HG03280 (cell line): ENCODE measurements around the gene RB1.
"Not testable (repeated sequence)": the region's sequence is repeated elsewhere in the genome, so short reads cannot be mapped to it uniquely, and the experiment has no call there.

ENCODE experiments used
- ATAC-seq: cut with Tn5 transposase; IDR thresholded peaks from one replicate; pipeline ENCODE4 v1.9.1; 2021; ENCODE audit warnings: mild to moderate bottlenecking, moderate library complexity; ENCODE audit not compliant: unreplicated experiment

The RB1 gene

DNA sequence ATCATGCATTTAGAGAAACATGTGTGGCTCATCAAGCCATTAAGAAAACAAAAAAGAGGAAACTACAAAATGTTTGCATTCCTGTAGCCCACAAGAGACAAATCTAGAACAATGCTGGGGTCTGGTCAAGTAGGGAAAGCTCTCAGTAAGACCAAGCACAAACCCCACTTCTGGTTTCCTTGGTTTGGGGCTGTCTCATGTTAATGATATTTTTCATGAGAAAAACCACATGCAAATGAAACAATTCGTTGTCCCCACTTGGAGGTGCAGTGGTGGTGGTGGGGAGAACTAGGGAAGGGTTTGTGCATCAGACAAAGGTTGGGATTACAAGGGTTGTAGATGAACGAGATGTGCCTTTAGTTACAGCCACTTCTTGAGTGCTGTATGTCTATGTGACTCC, 7.0 kb upstream of the RB1 start:
- ATAC-seq = no peak

GRCh38 chr13:48297131-48297786, 6.3 kb upstream of the RB1 start:
- no peak for ATAC-seq

- no peak for ATAC-seq
Measured at GRCh38 chr13:48299591-48299990, 4.0 kb upstream of the RB1 start.

DNA sequence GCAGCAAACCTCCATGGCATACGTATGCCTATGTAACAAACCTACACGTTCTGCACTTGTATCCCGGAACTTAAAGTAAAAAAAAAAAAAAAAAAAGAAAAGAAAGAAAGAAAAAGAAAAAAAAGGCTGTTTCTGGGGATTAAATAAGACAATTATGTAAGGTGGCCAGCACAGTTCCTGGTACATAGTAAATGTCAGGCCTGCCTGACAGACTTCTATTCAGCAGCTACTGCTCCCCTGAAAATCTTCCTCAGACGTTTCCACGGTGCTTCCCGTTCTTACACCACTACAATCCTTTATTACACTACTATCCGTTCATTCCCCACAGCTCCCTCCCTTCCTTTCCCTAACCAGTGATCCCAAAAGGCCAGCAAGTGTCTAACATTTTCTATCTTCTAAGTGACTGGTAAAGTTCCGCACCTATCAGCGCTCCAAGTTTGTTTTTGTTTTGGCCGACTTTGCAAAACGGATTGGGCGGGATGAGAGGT, 636 bp upstream of the RB1 start:
- ATAC-seq = peak; percentile 1

DNA sequence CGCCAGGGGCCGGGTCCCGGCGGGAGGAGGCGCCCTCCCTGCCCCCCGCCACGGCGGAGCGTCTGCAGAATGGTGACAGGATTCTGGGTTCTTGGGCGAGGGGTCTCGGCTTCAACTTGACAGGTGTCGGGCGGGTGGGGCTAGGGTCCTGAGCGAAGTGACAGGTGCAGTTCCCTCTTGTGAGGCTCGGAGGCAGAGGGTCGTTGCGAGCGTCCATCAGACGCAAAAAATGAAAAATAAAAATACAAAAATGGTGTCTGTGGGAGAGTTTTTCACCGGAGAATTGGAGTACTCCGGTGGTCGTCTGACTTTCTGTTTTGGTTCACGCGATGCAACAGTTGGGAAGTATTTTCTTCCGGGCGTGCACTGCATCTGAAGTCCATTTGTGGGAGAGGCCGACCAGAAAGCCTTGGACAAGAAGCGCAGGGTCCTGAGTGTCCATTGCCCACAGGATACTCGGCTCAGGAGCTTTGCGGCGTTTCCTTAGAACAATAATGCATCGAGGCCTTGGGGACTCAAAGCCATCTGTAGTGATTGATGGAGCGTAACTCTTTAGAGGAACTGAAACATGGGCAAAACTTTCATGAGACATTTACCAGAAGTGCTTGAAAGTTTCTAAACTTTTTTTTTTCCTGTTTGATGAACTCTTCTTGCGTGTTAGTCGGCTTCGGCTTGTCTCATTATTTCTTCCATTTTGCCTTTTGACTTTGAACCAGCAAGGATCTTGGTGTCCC, 759 bp downstream of the RB1 start:
- peak; percentile 68 for ATAC-seq

- ATAC-seq = no peak
Measured at GRCh38 chr13:48311223-48311622, 7.7 kb downstream of the RB1 start.

DNA sequence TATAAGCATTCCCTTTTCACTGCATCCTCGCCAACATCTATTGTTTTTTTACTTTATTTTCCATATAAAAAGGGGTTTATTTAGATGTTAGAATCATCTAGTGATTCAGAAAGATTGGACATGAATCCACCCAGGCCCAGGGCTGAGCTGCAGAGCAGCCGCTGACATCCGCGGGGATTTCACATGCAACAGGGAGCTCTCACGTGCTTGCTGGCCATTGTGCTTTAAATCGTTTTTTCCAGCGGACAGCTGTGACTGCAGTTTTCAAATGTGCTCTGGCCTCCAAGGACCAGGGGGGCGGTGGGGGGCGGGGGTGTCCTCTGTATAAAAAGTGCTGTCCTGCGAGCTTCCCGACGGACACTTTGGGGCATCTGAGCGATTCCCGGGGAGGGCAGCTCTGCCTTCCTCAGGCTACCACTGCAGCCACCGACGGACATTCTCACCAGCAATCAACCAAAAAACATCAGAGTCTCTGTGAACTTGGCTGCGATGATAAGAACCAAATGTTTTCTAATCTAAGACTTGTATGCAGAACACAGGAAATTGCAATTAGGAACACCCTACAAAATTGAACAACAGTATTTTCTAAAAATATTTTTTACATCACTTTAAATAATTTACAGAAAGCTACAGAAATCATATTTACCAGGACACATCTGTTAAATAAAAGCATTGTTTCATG, 12.6 kb downstream of the RB1 start:
- no peak for ATAC-seq

DNA sequence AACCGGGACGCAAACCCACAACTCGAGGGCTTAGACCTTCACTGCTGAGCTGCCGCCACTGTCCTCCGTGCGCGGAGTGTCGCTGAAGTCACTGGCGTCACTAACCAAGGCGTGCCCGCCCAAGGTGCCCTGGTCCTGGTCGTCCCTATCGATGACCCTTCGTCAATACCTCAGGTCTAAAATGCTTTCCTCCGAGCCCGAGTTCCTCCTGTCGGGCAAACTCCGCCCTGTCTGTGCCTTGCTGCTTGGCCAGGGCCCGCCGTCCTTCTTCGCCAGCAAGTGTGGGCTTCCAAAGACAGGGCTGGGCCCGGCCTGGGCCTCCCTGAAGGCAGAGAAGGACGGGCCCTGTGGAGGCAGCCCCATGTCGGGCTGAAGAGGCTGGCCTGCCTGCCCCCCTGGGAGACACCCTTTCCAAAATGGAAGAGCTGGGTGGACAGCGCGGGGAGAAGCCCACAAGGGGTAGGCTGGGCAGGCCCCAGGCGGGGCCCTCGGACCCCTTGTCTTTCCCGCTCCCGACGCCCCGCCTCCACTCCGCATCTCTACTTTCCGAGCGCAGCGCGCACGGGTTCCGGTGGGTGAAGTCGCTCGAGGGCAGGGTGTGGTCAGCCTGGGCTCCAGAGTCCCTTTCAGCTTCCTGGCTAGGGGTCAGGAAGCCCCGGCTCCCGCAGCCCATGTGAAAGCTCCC, 13.4 kb downstream of the RB1 start:
- ATAC-seq = no peak

DNA sequence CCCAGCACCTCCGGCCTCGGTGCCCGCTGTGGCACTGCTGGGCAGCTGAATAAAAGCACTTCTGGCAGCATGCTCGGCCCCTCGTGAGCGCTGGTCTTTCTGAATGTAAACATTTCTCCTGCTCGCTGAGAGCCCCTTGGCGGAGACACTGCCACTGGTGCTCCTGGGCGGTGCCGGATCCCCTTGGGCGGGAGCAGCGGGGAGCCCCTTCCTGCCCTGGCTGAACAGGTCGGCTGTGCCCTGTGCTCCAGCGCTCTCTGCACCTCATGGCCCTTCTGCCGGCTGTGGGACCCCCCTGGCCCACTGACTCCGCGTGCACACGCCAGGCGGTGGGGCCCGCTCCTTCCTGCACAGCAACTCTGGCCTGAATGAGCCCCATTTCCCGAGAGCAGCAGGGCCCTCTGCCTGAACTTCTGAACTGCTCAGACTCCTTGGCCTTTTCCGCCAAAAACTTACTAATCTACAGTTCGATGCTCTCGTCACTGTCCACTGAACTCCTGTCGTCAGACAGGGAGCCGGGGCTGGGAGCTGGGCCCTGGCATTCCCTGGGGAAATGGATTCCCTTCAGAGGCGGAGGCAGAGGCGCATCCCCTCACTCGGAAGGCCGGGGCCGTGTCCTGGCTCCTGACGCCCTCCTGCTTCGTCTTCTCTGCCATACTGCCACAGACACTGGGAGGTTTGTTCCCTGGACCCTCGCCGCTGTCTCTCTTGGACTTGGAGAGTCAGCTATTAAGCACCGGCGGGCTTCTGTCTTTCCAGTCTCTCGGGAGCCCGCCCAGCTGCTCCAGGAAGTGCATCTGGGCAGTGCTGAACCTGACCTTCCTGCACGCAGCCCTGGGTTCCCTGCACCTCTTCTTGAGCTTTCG, 14.2 kb downstream of the RB1 start:
- ATAC-seq = no peak

DNA sequence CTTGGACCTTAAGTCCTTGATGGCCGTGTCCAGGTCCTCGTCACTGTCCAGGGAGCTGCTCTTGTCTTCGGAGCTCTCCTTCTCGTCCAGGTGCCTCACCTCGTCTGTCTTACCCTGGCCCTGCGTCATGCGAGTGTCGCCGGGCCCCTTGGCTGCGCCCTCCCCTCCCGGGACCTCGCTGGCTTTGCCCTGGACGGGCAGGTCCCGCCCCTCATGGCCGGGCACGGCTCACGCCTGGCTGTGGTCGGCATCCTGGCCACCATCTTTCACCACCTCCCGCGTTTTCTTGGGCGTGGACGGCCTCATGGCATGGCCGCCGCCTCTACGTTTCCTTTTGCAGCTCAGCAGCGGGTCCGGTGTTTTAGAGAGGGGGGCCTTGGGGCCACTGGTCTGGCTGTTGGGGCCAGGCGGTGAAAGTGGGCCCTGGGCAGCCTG, 14.8 kb downstream of the RB1 start:
- no peak for ATAC-seq

DNA sequence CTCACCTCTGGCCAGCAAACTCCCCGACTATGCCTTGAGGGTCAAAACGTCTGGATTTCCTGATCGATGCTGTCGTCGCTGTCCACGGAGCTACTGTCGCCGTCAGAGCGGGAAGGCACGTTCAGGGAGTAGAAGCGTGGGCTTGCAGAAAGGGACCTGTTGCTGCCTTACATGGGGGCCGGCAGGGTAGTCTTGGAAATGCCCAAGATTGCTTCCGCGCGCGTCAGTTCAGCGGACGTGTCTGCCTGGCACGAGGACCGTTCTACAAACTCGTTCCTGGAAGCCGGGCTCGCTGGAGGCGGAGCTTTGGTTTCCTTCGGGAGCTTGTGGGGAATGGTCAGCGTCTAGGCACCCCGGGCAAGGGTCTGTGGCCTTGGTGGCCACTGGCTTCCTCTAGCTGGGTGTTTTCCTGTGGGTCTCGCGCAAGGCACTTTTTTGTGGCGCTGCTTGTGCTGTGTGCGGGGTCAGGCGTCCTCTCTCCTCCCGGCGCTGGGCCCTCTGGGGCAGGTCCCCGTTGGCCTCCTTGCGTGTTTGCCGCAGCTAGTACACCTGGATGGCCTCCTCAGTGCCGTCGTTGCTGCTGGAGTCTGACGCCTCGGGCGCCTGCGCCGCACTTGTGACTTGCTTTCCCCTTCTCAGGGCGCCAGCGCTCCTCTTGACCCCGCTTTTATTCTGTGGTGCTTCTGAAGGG, 15.4 kb downstream of the RB1 start:
- no peak for ATAC-seq

- no peak for ATAC-seq
Measured at GRCh38 chr13:48319531-48320398, 16.2 kb downstream of the RB1 start.

DNA sequence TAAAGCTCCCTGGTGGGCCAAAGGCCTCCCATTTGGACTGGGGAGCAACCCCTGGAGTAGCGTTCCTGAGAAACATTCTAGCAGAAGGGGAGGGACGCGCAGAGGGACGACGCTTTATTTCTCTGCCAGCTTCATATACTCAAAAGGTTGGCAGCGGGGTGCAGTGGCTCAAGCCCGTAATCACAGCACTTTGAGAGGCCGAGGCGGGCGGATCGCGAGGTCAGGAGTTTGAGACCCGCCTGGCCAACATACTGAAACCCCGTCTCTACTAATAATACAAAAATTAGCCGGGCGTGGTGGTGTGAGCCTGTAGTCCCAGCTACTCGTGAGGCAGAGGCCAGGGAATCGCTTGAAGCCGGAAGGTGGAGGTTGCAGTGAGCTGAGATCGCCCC, 16.8 kb downstream of the RB1 start:
- ATAC-seq = no peak

GRCh38 chr13:48320891-48321510, 17.4 kb downstream of the RB1 start:
- ATAC-seq = no peak

DNA sequence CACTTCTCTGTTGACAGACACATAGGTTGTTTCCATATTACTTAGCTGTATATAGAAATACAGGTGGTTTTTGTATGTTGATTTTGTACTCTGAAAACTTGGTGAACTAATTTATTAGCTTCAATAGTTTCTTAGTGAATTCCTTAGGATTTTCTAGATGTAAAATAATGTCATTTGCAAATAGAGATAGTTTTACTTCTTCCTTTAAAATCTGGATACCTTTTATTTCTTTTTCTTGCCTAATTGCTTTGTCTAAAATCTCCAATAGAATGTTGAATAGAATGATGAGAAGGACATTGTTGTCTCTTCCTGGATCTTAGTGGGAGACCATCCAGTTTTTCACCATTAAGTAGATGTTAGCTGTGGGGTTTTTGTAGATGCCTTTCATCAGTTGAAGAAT, 18.7 kb downstream of the RB1 start:
- no peak for ATAC-seq

DNA sequence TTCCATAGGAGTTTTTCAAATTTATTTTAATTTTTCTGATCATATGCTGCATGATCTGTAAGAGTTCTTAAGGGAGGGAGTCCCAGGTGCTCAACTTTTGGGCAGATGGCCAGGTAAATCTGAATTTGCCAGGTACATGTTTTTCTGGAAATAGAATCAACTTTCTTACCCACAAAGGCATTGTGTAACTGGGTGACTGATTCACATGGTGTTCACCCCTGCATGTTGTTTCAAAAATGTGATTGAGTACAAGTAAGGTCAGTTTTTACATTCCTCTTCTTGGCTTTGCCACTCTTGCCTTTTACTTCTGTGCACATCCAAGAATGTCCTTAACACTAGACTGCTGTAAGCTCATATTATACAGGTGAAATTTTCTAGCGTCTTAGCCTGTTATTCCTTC, 30.4 kb downstream of the RB1 start:
- no peak for ATAC-seq

DNA sequence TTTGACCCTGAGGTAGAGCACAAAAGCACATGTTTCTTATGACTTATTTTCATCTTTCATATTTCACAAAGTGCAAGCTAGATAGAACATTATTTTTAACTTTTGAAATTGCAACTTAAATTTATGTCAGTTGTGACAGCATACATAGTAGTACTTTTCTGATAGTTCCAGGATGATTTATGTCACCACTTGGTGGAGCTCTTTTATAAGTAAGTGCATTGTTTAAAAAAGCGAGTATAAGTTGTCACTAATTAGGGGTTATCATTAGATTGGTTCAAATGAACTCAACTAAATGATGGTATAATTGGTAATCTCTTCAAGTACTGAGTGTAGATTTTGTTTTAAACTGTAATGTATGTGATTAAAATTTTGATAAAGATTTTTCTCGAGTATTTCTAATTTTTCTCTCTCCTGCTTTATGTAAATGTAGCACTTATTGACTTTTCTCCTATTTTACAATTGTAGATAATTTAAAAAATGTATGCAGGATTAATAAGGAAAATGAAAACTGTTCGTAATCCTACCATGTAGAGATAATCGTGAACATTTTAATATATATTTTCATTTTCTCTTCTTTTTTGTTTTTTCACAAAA, 31.1 kb downstream of the RB1 start:
- ATAC-seq = no peak

- not testable (repeated sequence) for ATAC-seq
Measured at GRCh38 chr13:48339198-48339597, 35.6 kb downstream of the RB1 start.
